Fibroblast of lung (primary cell): ENCODE data around the gene PORCN. TPM values are rescaled to one million over a fixed set of nuclear protein-coding genes. Genes with fewer than 3 reads are reported as not detected.

ENCODE experiments used
- DNase-seq, 2 donors: peaks; one replicate each; pipeline versions ENCODE4 v3.0.0 to v3.0.0-alpha.2; 2010; ENCODE audit warnings: low read depth in 2 of 2
- H2AFZ ChIP-seq: 2 replicates; pipeline ENCODE4 v1.5.1; 2012; ENCODE audit warnings: low read length, control low read depth, inconsistent platforms
- H3K27ac ChIP-seq: 2 replicates; pipeline ENCODE4 v1.5.1; 2011; ENCODE audit warnings: low read length, control low read depth; ENCODE audit not compliant: insufficient read depth
- H3K27me3 ChIP-seq: 2 replicates; pipeline ENCODE4 v1.5.1; 2011; ENCODE audit warnings: mild to moderate bottlenecking, low read length; ENCODE audit not compliant: control insufficient read depth, insufficient read depth
- H3K36me3 ChIP-seq: 2 replicates; pipeline ENCODE4 v1.5.1; 2011; ENCODE audit warnings: low read length; ENCODE audit not compliant: control insufficient read depth, insufficient read depth
- H3K4me1 ChIP-seq: 2 replicates; pipeline ENCODE4 v1.5.1; 2011; ENCODE audit warnings: low read length; ENCODE audit not compliant: control insufficient read depth, insufficient read depth; ENCODE audit errors: extremely low read depth
- H3K4me2 ChIP-seq: 2 replicates; pipeline ENCODE4 v1.5.1; 2011; ENCODE audit warnings: low read length, control low read depth; ENCODE audit not compliant: insufficient read depth; ENCODE audit errors: extremely low read depth
- H3K4me3 ChIP-seq, 4 experiments: fragments of 200-600 bp in 1 of 4; sonication (generic) in 1 of 4; replicated peaks in 1 of 4; 2 replicates each; pipeline ENCODE4 v1.5.1; 2011 to 2016; ENCODE audit warnings: low read length in 4 of 4, low read depth in 3 of 4, mild to moderate bottlenecking in 3 of 4, control low read depth in 2 of 4, inconsistent platforms in 1 of 4, mixed read lengths in 1 of 4; ENCODE audit not compliant: insufficient read depth in 1 of 4; ENCODE audit errors: control extremely low read depth in 1 of 4
- H3K79me2 ChIP-seq: 2 replicates; pipeline ENCODE4 v1.5.1; 2012; ENCODE audit warnings: mild to moderate bottlenecking, low read length, inconsistent platforms; ENCODE audit not compliant: control insufficient read depth, insufficient read depth
- H3K9ac ChIP-seq: 2 replicates; pipeline ENCODE4 v1.5.1; 2011; ENCODE audit warnings: mild to moderate bottlenecking, low read length, control low read depth; ENCODE audit not compliant: insufficient read depth
- H3K9me3 ChIP-seq: 2 replicates; pipeline ENCODE4 v1.5.1; 2012; ENCODE audit warnings: low read depth, low read length; ENCODE audit not compliant: control insufficient read depth, insufficient read depth
- H4K20me1 ChIP-seq: 2 replicates; pipeline ENCODE4 v1.5.1; 2011; ENCODE audit warnings: low read length; ENCODE audit not compliant: control insufficient read depth, insufficient read depth; ENCODE audit errors: extremely low read depth
- EZH2 ChIP-seq: IDR thresholded peaks from 2 replicates; pipeline ENCODE4 v1.5.1; 2012; ENCODE audit warnings: low read length, control low read depth, mild to moderate bottlenecking; ENCODE audit errors: missing control alignments
- polyA plus RNA-seq, 2 donors: library from polyadenylated mRNA; depleted of rRNA in 1 of 2; stranded (reverse) in 1 of 2; unstranded in 1 of 2; fragments of >200 nt; gene quantifications; 2 replicates each; pipeline ENCODE4 v1.2.1, GENCODE V29; 2011 to 2012; ENCODE audit warnings: missing spikeins in 1 of 2
- total RNA-seq: library from RNA; depleted of rRNA; stranded (reverse); fragments of >200 nt; gene quantifications from 2 replicates; pipeline ENCODE4 v1.2.1, GENCODE V29; 2014
- TF ChIP-seq, protein P1 (sequence below), 2 donors: IDR thresholded peaks in 1 of 2; conservative IDR thresholded peaks in 1 of 2; 1 replicate in 1 of 2; 2 replicates in 1 of 2; pipeline ENCODE4 v1.5.1; 2011 to 2012; ENCODE audit warnings: low read length in 2 of 2, control low read depth in 1 of 2, inconsistent platforms in 1 of 2, low read depth in 1 of 2, mild to moderate bottlenecking in 1 of 2

The PORCN gene
- total and polyA plus RNA-seq, 2 donors (not counting 1 experiment from before 2014, with no cell fraction given), result 5.4 to 11.4 TPM

DNA sequence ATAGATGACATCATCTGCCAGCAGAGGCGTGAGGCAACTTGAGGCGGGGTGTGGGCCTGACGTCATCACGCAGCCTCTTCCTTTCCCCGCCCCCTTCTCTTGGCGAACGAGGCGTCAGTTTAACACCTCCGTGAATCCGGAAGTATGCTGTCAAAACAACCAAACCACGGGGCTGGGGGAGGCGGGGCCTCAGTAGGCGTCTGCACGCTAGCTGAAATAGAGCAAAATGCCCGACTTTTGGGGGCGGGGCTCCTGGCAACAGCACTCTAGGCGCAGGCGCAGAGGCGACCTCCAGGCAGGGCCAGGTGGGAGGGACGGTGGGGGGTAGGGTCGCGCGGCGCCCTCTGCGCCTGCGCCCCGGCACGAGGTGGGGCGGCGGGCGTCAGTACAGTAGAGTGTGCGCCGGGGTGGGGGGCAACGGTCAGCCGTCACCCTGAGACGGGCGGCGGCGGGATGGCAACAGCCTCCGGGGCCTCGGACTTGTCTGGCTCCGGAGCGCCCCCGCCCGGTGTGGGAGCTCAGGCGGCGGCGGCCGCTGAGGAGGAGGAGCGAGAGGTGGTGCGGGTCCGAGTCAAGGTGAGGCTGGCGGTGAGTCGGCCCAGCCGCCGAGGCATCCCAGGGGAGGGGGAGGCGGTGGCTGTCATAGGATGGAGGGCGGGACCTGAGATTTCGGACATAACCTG lies 30.7 kb downstream of the PORCN start, which contains the start of gene TBC1D25:
Gene TBC1D25 (plus strand): TSS at position 370 of the 683 bp plus-strand sequence. CDS start 84 bp downstream, at position 454.
- H3K27me3 ChIP-seq, result no peaks in the 10 kb centered on the region
- no peaks in the 10 kb centered on the region for H3K9me3 ChIP-seq
- peak within 1 kb of the TSS; percentile 39 for H3K4me2 ChIP-seq
- no peak for TF ChIP-seq EZH2
- TF ChIP-seq, protein P1, sequence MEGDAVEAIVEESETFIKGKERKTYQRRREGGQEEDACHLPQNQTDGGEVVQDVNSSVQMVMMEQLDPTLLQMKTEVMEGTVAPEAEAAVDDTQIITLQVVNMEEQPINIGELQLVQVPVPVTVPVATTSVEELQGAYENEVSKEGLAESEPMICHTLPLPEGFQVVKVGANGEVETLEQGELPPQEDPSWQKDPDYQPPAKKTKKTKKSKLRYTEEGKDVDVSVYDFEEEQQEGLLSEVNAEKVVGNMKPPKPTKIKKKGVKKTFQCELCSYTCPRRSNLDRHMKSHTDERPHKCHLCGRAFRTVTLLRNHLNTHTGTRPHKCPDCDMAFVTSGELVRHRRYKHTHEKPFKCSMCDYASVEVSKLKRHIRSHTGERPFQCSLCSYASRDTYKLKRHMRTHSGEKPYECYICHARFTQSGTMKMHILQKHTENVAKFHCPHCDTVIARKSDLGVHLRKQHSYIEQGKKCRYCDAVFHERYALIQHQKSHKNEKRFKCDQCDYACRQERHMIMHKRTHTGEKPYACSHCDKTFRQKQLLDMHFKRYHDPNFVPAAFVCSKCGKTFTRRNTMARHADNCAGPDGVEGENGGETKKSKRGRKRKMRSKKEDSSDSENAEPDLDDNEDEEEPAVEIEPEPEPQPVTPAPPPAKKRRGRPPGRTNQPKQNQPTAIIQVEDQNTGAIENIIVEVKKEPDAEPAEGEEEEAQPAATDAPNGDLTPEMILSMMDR (conservative IDR thresholded peaks at IDR 0.05 in 1 of 2, IDR thresholded peaks at IDR 0.05 in 1 of 2; ENCODE audit: low read depth in 1 of 2, low read length in 2 of 2), result peak; percentile 26 to 31
- H3K4me1 ChIP-seq, result no peaks in the 10 kb centered on the region
- peak within 1 kb of the TSS; percentile 80 for H2AFZ ChIP-seq
- peak within 1 kb of the TSS; percentile 72 for H3K9ac ChIP-seq
- H3K36me3 ChIP-seq, result no peaks in the 10 kb centered on the region
- H3K4me3 ChIP-seq, result peak within 1 kb of the TSS; percentile 65 to 78 (median 67)
- DNase-seq, result peak; percentile 95 to 97
- H3K27ac ChIP-seq, result peak within 1 kb of the TSS; percentile 76
- H3K79me2 ChIP-seq, result peaks cover 4% of the 10 kb centered on the region
- H4K20me1 ChIP-seq, result no peaks in the 10 kb centered on the region

DNA sequence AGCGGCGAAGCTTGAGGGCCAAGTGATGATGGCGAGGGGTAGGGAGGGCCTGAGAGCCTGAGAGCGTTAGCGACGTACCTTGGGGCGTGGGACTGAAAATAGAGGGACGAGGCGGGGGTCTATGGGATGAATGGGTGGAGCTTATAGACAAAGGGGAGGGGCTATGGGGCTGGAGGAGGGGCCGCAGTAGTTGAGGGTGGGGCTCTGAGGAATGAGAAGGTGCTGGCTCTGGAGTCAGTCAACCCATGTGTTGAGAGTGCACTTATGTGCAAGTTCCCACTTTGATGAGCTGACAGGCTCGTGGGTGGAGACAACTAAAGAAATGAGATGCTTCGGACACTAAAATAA lies 31.2 kb downstream of the PORCN start:
- Histone ChIP-seq H3K9me3 (no peaks in the 10 kb centered on the region), H3K9ac (peak overlapping the region; percentile 72), H3K27me3 (no peaks in the 10 kb centered on the region), H3K4me2 (peak overlapping the region; percentile 39), H3K36me3 (no peaks in the 10 kb centered on the region), H4K20me1 (no peaks in the 10 kb centered on the region), H2AFZ (peak overlapping the region; percentile 80), H3K79me2 (peaks cover 4% of the 10 kb centered on the region), H3K27ac (peak overlapping the region; percentile 76), H3K4me1 (no peaks in the 10 kb centered on the region), H3K4me3 (peak overlapping the region; percentile 65 to 78 (median 67))
- peak; percentile 28 to 30 for DNase-seq
- no peak for TF ChIP-seq EZH2
- TF ChIP-seq, protein P1 (conservative IDR thresholded peaks at IDR 0.05 in 1 of 2, IDR thresholded peaks at IDR 0.05 in 1 of 2; ENCODE audit: low read depth in 1 of 2, low read length in 2 of 2), result no peak

DNA sequence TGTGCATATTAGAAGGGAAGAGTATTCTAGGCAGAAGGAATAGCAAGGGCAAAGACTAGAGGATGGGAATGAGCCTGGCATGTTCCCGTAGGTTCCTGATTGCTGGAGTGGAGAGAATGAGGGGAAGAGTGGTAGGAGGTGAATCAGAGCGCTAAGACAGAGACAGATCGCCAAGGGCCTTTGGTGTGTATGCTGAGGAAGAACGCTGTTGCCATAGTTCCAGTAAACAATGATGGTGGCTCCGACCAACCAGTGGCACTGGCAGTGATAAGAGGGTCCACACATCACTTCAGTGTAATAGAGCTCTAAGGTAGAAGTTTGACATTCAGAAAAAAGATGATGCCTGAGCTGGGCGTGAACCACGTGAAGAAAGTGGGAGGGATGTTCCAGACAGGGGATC lies 31.7 kb downstream of the PORCN start:
- peak overlapping the region; percentile 39 for H3K4me2 ChIP-seq
- H3K9me3 ChIP-seq, result no peaks in the 10 kb centered on the region
- DNase-seq, result no peak
- no peak overlapping the region for H3K9ac ChIP-seq
- TF ChIP-seq EZH2, result no peak
- TF ChIP-seq, protein P1 (conservative IDR thresholded peaks at IDR 0.05 in 1 of 2, IDR thresholded peaks at IDR 0.05 in 1 of 2; ENCODE audit: low read depth in 1 of 2, low read length in 2 of 2), result no peak
- H2AFZ ChIP-seq, result no peak overlapping the region
- no peak overlapping the region for H3K27ac ChIP-seq
- peak overlapping the region; percentile 65 to 78 (median 67) for H3K4me3 ChIP-seq
- no peaks in the 10 kb centered on the region for H4K20me1 ChIP-seq
- no peaks in the 10 kb centered on the region for H3K4me1 ChIP-seq
- no peaks in the 10 kb centered on the region for H3K27me3 ChIP-seq
- no peaks in the 10 kb centered on the region for H3K36me3 ChIP-seq
- peaks cover 4% of the 10 kb centered on the region for H3K79me2 ChIP-seq
